Measurements from ENCODE around the gene TFDP1.

TFDP1 gene

DNA sequence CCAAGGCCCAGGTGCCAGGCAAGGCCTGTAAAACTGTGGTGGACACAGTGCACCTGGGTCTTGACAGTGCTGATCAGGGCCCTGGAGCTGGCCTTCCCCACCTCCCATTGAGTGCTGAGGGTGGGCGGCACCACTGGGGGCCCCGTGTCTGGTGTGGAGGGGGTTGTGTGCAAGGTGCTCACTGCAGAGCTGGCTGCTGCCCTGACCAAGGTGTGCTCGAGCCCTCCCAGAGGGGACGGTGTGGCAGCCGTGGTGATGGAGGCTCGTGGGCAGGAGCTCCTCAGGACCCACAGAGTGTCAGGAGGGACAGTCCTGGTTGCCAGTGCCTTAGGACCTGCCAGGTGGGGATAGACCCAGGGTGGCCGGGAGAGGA lies 50.5 kb downstream of the TFDP1 start:
- no peaks in the 10 kb centered on the region for H3K27me3 ChIP-seq (ENCODE audit: low read depth)
- no peak overlapping the region for H3K4me3 ChIP-seq
- no peak for DNase-seq (ENCODE audit: low spot score in 2 of 2)
- H3K4me1 ChIP-seq = no peaks in the 10 kb centered on the region
- in situ Hi-C loops (cut with MboI; ENCODE audit: low sequenced_read_pairs) = no loop called here
- H3K9me3 ChIP-seq = no peaks in the 10 kb centered on the region
- peaks cover 85% of the 10 kb centered on the region for H3K36me3 ChIP-seq (replicated peaks)

- no peaks in the 10 kb centered on the region for H3K9me3 ChIP-seq
- H3K36me3 ChIP-seq (replicated peaks) = peaks cover 87% of the 10 kb centered on the region
- in situ Hi-C loops (cut with MboI; ENCODE audit: low sequenced_read_pairs) = no loop called here
- DNase-seq (ENCODE audit: low spot score in 2 of 2) = no peak
- no peak overlapping the region for H3K4me3 ChIP-seq
- no peaks in the 10 kb centered on the region for H3K27me3 ChIP-seq (ENCODE audit: low read depth)
- no peaks in the 10 kb centered on the region for H3K4me1 ChIP-seq
These were observed 51.2 kb downstream of the TFDP1 start for GRCh38 chr13:113635709-113636108.

DNA sequence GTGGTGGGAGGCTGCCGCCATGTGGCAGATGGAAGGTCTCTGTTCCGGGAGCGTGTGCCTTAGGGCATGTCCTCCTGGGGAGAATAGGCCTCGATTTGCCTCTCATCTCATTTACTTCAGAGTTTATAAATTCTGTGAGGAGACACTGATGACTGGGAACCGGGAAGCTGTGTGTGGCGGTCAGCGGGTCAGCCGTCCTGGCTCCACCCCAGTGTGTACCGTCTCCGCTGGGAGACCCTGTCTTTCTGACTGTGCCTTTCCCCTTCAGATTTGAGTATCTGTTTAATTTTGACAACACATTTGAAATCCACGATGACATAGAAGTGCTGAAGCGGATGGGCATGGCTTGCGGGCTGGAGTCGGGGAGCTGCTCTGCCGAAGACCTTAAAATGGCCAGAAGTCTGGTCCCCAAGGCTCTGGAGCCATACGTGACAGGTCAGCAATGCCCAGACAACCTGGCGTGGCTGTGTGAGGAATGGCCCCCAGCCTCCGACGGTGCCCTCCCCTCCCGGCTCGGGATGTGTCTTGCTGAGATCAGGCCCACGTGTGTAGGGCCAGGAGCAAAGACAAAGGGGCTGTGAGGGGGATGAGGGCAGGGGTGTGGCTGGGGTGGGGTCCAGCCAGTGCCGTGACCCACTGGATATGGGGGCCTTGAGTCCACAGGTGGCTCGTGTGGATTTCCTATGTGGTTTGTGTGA lies 51.9 kb downstream of the TFDP1 start:
- Histone ChIP-seq H3K36me3 (replicated peaks) (peaks cover 88% of the 10 kb centered on the region), H3K9me3 (no peaks in the 10 kb centered on the region), H3K4me1 (no peaks in the 10 kb centered on the region), H3K4me3 (no peak overlapping the region), H3K27me3 (ENCODE audit: low read depth) (no peaks in the 10 kb centered on the region)
- no peak for DNase-seq (ENCODE audit: low spot score in 2 of 2)
- in situ Hi-C loops (cut with MboI; ENCODE audit: low sequenced_read_pairs) = no loop called here

DNA sequence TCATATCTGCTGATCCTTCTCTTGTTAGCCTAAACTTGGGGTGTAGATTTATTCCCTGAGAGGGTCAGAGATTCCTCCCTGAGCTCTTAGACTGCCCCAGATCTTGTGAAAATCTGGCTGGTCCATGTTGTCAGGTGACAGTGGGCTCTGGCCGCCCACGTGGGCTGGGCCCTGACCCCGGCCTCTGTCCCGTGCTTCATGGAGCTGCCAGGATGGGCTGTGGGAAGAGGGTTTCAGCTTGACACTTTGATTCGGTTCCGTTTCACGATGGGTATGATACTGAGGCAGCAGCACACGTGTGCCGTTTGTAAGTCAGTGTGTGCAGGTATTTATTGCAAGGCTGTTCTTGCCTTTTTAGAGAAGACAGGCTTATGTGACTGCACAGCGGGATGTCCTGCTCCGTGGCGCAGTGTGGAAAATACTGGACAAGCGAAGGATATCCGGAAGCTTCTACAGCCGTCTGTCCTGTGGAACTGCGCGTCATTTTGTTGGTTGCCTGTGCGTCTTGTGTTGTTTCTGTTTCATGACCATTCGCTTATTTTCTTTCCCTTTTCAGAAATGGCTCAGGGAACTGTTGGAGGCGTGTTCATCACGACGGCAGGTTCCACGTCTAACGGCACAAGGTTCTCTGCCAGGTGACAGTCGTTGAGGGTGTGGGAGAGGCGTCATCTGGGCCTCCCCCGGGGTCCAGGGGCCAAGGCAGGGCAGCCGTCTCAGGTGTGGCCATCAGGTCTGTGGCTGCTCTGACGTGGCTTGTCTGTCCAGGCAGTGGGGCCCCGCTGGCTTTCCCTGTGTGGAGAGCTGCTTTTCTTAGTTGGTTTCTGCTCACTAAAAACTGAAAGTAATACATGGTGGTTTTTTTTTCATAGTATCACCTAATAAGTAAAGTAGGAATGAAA lies 53.0 kb downstream of the TFDP1 start:
- in situ Hi-C loops (cut with MboI; ENCODE audit: low sequenced_read_pairs) = no loop called here
- Histone ChIP-seq H3K27me3 (ENCODE audit: low read depth) (no peaks in the 10 kb centered on the region), H3K4me1 (no peaks in the 10 kb centered on the region), H3K36me3 (replicated peaks) (peaks cover 87% of the 10 kb centered on the region), H3K9me3 (no peaks in the 10 kb centered on the region), H3K4me3 (no peak overlapping the region)
- DNase-seq (ENCODE audit: low spot score in 2 of 2) = no peak

- Histone ChIP-seq H3K27me3 (ENCODE audit: low read depth) (no peaks in the 10 kb centered on the region), H3K9me3 (no peaks in the 10 kb centered on the region), H3K4me1 (no peaks in the 10 kb centered on the region), H3K4me3 (no peak overlapping the region), H3K36me3 (replicated peaks) (peaks cover 81% of the 10 kb centered on the region)
- DNase-seq (ENCODE audit: low spot score in 2 of 2) = no peak
- in situ Hi-C loops (cut with MboI; ENCODE audit: low sequenced_read_pairs) = no loop called here
These were observed 53.7 kb downstream of the TFDP1 start for GRCh38 chr13:113638173-113638746.

GRCh38 chr13:113638806-113639205 lies 54.3 kb downstream of the TFDP1 start:
- H3K36me3 ChIP-seq (replicated peaks) = peaks cover 77% of the 10 kb centered on the region

DNA sequence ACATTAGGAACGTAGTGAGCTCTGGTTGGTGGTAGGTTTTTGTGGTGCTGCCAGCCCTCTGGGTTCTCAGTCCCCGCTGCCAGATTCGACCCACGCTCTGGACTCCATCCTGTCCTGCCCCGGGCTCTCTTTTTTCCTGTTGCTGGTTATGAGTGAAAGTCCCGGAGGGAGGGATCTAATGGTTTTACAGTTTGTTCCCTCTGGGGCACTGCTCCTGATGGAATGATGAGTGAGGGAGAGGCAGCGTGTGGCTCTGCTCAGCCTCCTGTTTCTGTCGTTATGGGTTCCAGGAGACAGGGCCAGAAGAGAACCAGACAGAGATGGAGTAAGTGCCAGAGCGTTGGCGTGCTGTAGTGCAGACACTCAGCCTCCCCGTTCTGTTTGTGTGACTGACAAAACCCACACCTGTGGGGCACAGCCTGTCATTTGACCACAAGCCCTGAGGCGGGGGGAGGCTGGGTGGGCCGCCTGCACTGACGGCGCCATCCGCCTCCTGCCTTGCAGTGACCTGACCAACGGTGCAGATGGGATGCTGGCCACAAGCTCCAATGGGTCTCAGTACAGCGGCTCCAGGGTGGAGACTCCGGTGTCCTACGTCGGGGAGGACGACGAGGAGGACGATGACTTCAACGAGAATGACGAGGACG lies 55.2 kb downstream of the TFDP1 start:
- Histone ChIP-seq H3K4me1 (no peaks in the 10 kb centered on the region), H3K9me3 (no peaks in the 10 kb centered on the region), H3K36me3 (replicated peaks) (peaks cover 67% of the 10 kb centered on the region), H3K4me3 (no peak overlapping the region), H3K27me3 (ENCODE audit: low read depth) (no peaks in the 10 kb centered on the region)
- no peak for DNase-seq (ENCODE audit: low spot score in 2 of 2)
- in situ Hi-C loops (cut with MboI; ENCODE audit: low sequenced_read_pairs) = no loop called here

More at GRCh38 chr13:113638806-113639205, 54.3 kb downstream of the TFDP1 start:
- Histone ChIP-seq H3K9me3 (no peaks in the 10 kb centered on the region), H3K27me3 (ENCODE audit: low read depth) (no peaks in the 10 kb centered on the region), H3K4me3 (no peak overlapping the region), H3K4me1 (no peaks in the 10 kb centered on the region)
- no peak for DNase-seq (ENCODE audit: low spot score in 2 of 2)
- in situ Hi-C loops (cut with MboI; ENCODE audit: low sequenced_read_pairs) = no loop called here

- H3K27me3 ChIP-seq (ENCODE audit: low read depth) = no peaks in the 10 kb centered on the region
- no peaks in the 10 kb centered on the region for H3K4me1 ChIP-seq
- no peak overlapping the region for H3K4me3 ChIP-seq
- H3K36me3 ChIP-seq (replicated peaks) = peaks cover 51% of the 10 kb centered on the region
- no peak for DNase-seq (ENCODE audit: low spot score in 2 of 2)
- H3K9me3 ChIP-seq = no peaks in the 10 kb centered on the region
- in situ Hi-C loops (cut with MboI; ENCODE audit: low sequenced_read_pairs) = no loop called here
These were observed 56.9 kb downstream of the TFDP1 start for GRCh38 chr13:113641426-113641825.

DNA sequence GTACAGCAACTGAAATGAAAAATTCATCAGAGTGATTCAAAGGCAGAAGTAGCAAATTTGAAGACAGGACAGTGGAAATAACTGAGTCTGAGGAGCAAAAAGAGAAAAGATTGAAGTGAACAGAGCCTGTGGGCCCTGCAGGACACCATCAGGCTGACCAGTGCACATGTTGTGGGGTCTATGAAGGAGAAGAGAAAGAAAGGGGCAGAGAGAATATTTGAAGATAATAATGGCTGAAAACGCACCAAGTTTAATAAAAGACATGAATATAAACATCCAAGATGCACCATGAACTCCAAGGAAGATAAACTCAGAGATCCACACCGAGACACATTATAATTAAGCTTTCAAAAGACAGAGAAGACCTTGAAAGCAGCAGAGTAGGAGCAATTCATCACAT lies 58.0 kb downstream of the TFDP1 start:
- peaks cover 39% of the 10 kb centered on the region for H3K36me3 ChIP-seq (replicated peaks)
- in situ Hi-C loops (cut with MboI; ENCODE audit: low sequenced_read_pairs) = no loop called here
- no peaks in the 10 kb centered on the region for H3K4me1 ChIP-seq
- H3K4me3 ChIP-seq = no peak overlapping the region
- no peak for DNase-seq (ENCODE audit: low spot score in 2 of 2)
- no peaks in the 10 kb centered on the region for H3K9me3 ChIP-seq
- H3K27me3 ChIP-seq (ENCODE audit: low read depth) = no peaks in the 10 kb centered on the region

GRCh38 chr13:113643593-113643992 lies 59.0 kb downstream of the TFDP1 start:
- H3K36me3 ChIP-seq (replicated peaks) = peaks cover 30% of the 10 kb centered on the region
- H3K9me3 ChIP-seq = no peaks in the 10 kb centered on the region
- H3K4me3 ChIP-seq = no peak overlapping the region
- no peak for DNase-seq (ENCODE audit: low spot score in 2 of 2)
- no peaks in the 10 kb centered on the region for H3K27me3 ChIP-seq (ENCODE audit: low read depth)
- in situ Hi-C loops (cut with MboI; ENCODE audit: low sequenced_read_pairs) = no loop called here
- H3K4me1 ChIP-seq = no peaks in the 10 kb centered on the region

DNA sequence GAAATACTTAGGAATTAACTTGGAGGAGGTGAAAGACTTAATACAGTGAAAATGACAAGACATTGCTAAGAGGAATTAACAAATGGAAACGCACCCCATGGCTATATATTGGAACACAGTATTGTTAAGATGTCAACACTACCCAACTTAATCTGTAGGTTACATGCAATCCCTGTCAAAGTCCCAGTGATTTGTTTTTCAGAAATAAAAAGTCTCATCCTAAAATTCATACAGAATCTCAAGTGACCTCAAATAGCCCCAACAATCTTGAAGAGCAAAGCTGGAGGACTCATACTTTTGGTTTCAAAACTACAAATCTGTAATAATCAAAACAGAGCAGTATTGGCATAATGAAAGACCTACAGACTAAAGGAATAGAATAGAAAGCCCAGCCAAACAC lies 60.2 kb downstream of the TFDP1 start:
- Histone ChIP-seq H3K27me3 (ENCODE audit: low read depth) (no peaks in the 10 kb centered on the region), H3K36me3 (replicated peaks) (peaks cover 23% of the 10 kb centered on the region), H3K4me3 (no peak overlapping the region), H3K4me1 (no peaks in the 10 kb centered on the region), H3K9me3 (no peaks in the 10 kb centered on the region)
- DNase-seq (ENCODE audit: low spot score in 2 of 2) = no peak
- in situ Hi-C loops (cut with MboI; ENCODE audit: low sequenced_read_pairs) = no loop called here

- peaks cover 18% of the 10 kb centered on the region for H3K36me3 ChIP-seq (replicated peaks)
- no peaks in the 10 kb centered on the region for H3K9me3 ChIP-seq
- H3K27me3 ChIP-seq (ENCODE audit: low read depth) = no peaks in the 10 kb centered on the region
- DNase-seq (ENCODE audit: low spot score in 2 of 2) = no peak
- H3K4me3 ChIP-seq = no peak overlapping the region
- in situ Hi-C loops (cut with MboI; ENCODE audit: low sequenced_read_pairs) = no loop called here
- no peaks in the 10 kb centered on the region for H3K4me1 ChIP-seq
These were observed 60.8 kb downstream of the TFDP1 start for GRCh38 chr13:113645329-113645728.

- in situ Hi-C loops (cut with MboI; ENCODE audit: low sequenced_read_pairs) = no loop called here
- no peaks in the 10 kb centered on the region for H3K9me3 ChIP-seq
- no peaks in the 10 kb centered on the region for H3K27me3 ChIP-seq (ENCODE audit: low read depth)
- no peaks in the 10 kb centered on the region for H3K4me1 ChIP-seq
- no peak overlapping the region for H3K4me3 ChIP-seq
- DNase-seq (ENCODE audit: low spot score in 2 of 2) = no peak
- H3K36me3 ChIP-seq (replicated peaks) = peaks cover 10% of the 10 kb centered on the region
These were observed 61.8 kb downstream of the TFDP1 start for GRCh38 chr13:113646376-113646775.

DNA sequence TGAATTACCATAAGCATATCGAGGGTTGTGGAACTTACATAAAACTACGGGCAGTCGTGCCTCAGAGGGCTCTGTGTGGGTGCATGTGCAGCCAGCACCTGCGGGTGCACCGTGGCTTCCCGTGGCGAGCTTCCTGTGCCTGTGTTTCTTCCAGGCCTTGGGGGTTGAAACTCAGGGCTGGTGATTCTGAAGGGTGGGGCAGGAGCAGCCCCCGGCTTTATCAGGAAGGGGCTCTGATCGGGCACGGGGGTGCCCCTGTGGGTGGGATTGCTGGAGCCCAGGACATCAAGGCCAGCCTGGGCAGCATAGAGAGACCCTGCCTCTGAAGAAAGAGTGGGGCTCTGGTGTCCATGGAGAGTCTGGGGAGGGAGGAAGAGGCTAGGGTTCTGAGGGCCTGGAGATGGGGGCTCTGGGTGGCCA lies 62.4 kb downstream of the TFDP1 start:
- DNase-seq (ENCODE audit: low spot score in 2 of 2) = no peak
- Histone ChIP-seq H3K27me3 (ENCODE audit: low read depth) (no peaks in the 10 kb centered on the region), H3K9me3 (no peaks in the 10 kb centered on the region), H3K4me1 (no peaks in the 10 kb centered on the region), H3K36me3 (replicated peaks) (peaks cover 4% of the 10 kb centered on the region), H3K4me3 (no peak overlapping the region)
- in situ Hi-C loops (cut with MboI; ENCODE audit: low sequenced_read_pairs) = no loop called here

All from HAP-1 (cell line).